ENCODE data around the gene ERP44.
"Not testable (repeated sequence)": the region's sequence is repeated elsewhere in the genome, so short reads cannot be mapped to it uniquely, and the experiment has no call there.

The ERP44 gene

DNA sequence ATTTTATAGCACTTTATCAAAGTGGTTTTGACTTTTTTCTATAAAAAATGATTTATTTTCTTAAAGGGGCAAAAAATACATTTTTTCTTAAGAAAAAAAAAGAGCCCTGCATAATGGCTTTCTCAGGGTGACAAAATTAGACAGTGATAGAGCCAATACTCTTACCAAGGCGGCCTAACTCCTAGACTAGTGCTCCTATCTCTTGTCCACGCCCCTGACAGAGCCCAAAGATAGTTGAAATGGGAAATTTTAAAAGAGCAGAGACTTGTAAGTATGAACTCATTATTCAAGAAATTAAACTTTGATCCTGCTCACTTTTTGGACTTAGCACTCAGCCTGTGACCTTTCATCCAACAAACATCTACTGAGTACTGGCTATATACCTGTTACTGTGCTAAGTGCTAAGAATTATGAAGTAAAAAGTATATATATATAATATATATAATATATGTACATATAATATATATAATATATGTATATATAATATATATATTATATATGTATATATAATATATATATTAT lies 1.4 kb upstream of the ERP44 start:
- DNase-seq (ENCODE audit: low read depth in 2 of 2), result no peak

DNA sequence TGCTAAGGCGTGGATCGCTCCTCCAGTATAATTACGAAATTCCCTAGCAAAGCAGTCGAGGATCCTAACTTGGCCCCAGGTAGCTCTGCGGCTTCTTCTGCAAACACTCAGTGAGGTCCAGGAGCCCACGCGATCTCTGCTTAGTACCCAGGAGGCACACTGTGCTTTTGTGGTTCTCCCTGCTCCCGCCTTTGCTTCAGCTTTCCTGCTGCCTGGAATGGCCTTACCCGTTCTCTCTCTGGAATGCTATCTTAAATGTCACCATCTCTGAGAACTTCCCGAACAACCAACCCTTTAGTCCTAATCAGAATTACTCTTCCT lies 882 bp upstream of the ERP44 start:
- no peak for DNase-seq (ENCODE audit: low read depth in 2 of 2)

- no peak for DNase-seq (ENCODE audit: low read depth in 2 of 2)
Measured at GRCh38 chr9:100098046-100098886, 534 bp downstream of the ERP44 start.

GRCh38 chr9:100096378-100096916 lies 2.4 kb downstream of the ERP44 start:
- DNase-seq (ENCODE audit: low read depth in 2 of 2), result no peak

DNA sequence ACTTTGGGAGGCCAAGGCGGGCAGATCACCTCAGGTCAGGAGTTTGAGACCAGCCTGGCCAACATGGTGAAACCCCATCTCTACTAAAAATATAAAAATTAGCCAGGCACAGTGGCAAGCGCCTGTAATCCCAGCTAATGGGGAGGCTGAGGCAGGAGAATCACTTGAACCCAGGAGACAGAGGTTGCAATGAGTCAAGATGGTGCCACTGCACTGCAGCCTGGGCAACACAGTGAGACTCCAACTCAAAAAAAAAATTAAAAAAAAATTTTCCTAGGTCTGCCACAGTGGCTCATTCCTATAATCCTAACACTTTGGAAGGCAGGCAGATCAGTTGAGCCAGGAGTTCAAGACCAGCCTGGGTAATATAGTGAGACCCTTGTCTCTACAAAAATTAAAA lies 4.4 kb downstream of the ERP44 start:
- DNase-seq (ENCODE audit: low read depth in 2 of 2), result not testable (repeated sequence)

GRCh38 chr9:100092066-100092465 lies 6.7 kb downstream of the ERP44 start:
- no peak for DNase-seq (ENCODE audit: low read depth in 2 of 2)

DNA sequence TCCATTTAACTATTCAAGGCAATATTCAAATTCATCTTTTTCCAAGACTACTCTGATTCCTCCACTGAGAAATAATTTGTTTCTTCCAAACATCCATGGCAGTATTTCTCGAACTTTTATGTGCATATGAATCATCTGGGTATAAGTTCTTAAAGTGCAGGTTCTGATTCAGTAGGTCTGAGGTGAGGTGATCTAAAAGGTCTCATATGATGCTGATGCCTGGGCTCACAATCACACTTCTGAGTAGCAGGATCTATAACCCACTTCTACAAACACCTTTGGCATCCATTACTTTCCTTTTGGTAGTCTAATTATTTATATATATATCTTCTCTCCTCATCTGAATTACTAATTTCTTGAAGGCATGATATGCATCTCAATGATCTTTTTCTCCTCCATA lies 7.2 kb downstream of the ERP44 start:
- no peak for DNase-seq (ENCODE audit: low read depth in 2 of 2)

DNA sequence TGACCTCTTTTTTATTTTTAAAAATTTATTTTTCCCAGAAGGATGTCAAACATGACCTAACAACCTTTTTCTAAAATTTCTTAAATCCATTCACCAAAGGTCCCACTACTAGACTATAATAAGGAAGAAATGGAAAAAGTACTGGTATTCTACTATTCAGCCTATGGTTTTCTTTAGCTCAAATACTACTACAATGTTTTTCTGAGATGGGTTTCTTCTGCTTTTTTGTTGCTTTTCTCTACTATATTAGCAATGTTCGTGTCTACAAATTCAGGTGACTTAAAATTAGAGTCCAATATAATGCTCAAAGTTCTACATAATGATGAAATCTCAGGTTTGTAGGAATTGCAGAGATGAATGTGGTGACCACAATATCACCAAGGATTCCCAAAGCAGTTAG lies 7.9 kb downstream of the ERP44 start:
- no peak for DNase-seq (ENCODE audit: low read depth in 2 of 2)

- DNase-seq (ENCODE audit: low read depth in 2 of 2), result no peak
Measured at GRCh38 chr9:100088202-100088601, 10.6 kb downstream of the ERP44 start.

DNA sequence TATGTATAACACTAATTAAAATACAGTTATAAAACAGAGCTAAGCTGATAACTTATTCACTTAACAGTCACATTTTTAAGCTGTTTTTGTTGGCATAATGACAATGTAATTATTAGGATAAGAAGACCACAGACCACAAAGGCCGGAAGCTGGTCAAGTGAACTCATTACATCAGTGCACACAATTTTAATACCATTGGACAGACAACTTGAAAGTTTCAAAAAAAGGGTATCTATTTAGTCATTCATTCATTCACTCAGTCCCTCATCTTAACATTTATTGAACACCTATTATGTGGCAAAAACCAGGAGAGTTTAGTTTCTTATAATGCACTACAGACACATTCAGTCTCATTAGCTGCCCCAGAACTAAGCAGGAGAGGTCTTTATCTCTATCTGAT lies 11.6 kb downstream of the ERP44 start:
- DNase-seq (ENCODE audit: low read depth in 2 of 2), result no peak

DNA sequence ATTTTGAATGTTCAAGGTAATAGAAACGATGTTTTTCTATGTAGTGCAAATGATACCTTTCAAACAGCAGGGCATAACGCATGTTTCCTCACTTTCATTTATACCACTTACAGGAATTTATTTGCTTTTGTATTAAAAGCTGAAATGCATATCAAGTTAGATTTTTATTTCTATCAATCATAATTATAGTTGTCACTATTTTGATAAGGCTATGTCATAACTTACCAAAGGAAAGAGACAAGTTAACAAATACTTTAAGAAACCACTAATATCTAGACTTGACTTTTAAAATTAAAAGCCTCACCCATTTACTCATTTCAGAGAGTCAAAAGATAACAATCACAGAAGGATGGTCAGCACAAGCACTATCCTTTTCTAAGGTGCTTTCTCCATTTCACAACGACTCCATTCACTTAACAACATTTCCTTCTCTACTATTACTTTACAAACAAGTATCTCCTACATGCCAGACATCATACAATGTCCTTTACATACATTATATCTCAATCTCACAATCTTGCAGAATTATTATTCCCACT lies 12.6 kb downstream of the ERP44 start:
- no peak for DNase-seq (ENCODE audit: low read depth in 2 of 2)

GRCh38 chr9:100084734-100085133 lies 14.1 kb downstream of the ERP44 start:
- DNase-seq (ENCODE audit: low read depth in 2 of 2), result no peak

DNA sequence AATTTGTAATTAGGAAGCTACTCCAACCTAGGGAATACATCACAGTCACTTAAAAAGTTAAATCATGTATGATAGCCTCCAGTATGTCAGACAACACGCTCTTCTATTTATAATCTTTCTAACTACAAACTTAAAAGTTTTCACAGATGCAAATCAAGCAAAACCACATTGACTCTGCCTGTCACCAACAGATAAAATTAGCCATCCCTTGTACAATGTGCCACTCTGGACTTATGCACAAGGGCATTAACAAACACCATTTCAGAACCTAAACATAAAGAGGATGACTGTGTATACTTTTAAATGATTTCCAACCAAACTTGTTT lies 14.7 kb downstream of the ERP44 start:
- DNase-seq (ENCODE audit: low read depth in 2 of 2), result no peak

GRCh38 chr9:100083448-100084127 lies 15.2 kb downstream of the ERP44 start:
- DNase-seq (ENCODE audit: low read depth in 2 of 2), result no peak

DNA sequence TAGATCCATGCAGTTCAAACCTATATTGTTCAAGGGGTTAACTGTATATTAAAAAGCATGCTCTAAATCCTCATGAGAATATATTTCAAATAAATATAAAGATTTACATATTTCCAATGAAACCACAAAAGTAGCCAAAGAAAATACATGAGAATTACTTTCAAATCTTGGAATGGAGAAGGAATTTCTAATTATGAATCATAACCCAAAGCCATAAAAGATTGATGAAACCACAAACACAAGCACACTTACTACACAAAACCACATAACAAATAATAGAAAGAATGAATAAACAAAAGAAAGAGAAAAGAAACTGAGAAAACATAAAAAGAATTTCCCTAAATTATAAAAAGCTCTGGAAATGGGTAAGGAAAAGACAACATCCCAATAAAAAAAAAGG lies 16.0 kb downstream of the ERP44 start:
- no peak for DNase-seq (ENCODE audit: low read depth in 2 of 2)

DNA sequence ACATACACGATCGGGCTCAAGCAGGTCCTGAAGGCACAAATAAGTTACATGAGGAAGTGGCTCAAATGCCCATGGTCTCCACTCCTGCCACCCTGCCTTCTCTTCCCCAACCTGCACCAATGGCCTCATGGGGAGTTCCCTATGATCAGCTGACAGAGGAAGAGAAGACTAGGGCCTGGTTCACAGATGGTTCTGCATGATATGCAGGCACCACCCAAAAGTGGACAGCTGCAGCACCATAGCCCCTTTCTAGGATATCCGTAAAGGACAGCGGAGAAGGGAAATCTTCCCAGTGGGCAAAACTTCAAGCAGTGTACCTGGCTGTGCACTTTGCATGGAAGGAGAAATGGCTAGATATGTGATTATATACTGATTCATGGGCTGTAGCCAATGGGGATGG lies 22.5 kb downstream of the ERP44 start:
- DNase-seq (ENCODE audit: low read depth in 2 of 2), result not testable (repeated sequence)

GRCh38 chr9:100074989-100075388 lies 23.8 kb downstream of the ERP44 start:
- no peak for DNase-seq (ENCODE audit: low read depth in 2 of 2)

- no peak for DNase-seq (ENCODE audit: low read depth in 2 of 2)
Measured at GRCh38 chr9:100074093-100074492, 24.7 kb downstream of the ERP44 start.

DNA sequence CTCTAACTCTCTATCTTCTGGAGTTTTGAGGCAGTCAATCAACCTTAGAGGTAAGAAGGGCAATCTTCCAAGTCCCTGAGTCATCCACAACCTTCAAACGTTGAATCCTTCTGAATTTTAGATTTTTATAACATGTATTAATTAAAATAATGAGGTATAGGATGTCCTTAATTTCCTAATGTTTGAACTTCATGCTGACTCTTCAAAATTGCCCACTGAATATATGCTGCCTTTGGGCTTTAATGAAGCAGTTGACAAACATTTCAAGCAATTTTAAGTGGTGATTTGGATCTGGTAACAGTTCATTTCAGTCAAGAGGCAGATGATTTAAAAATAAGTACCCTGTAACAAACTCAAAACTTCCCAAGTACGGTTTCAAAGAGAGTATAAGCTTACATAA lies 26.0 kb downstream of the ERP44 start:
- no peak for DNase-seq (ENCODE audit: low read depth in 2 of 2)

DNA sequence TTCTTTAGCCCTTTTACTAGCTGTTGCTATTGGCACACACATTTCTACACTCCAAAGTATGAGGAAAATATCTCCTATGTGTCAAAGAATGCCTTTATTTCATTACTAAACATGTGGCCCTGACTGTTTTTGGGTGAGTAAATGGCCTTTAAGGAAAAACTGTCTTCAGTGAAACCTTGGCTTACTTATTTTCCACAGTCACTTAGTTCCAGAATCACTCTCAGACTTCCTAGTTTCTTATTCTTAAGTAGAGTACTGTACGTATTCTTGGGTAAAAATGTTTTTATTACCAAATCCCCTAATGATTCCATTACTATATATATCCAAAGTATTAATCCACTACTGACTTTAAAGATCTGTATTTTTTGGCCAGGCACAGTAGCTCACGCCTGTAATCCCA lies 27.5 kb downstream of the ERP44 start:
- DNase-seq (ENCODE audit: low read depth in 2 of 2), result no peak

- no peak for DNase-seq (ENCODE audit: low read depth in 2 of 2)
Measured at GRCh38 chr9:100070104-100071041, 28.4 kb downstream of the ERP44 start.

GRCh38 chr9:100069068-100069467 lies 29.7 kb downstream of the ERP44 start:
- not testable (repeated sequence) for DNase-seq (ENCODE audit: low read depth in 2 of 2)

All from stimulated activated CD8-positive, alpha-beta memory T cell treated with anti-CD3 and anti-CD28 coated beads, Interleukin-2, amount 100 ng/mL, for 1 hour (primary cell).